Body of pancreas (tissue), 4 donors: ENCODE results near the gene ARHGEF28.

Experiments
- POLR2A ChIP-seq, 3 donors: fragments of 450-650 bp; IDR thresholded peaks; one replicate each; pipeline ENCODE4 v1.6.1; 2016; ENCODE audit warnings: antibody characterized with exemption in 3 of 3, mild to moderate bottlenecking in 2 of 3
- TF ChIP-seq, protein P1 (sequence below), 7 experiments: fragments of 450-650 bp in 4 of 7; fragments of 200-600 bp in 3 of 7; sonication (generic) in 3 of 7; IDR thresholded peaks; one replicate each; pipeline ENCODE4 v1.5.1; 2016 to 2019; ENCODE audit warnings: antibody characterized with exemption in 7 of 7

- TF ChIP-seq, protein P1, sequence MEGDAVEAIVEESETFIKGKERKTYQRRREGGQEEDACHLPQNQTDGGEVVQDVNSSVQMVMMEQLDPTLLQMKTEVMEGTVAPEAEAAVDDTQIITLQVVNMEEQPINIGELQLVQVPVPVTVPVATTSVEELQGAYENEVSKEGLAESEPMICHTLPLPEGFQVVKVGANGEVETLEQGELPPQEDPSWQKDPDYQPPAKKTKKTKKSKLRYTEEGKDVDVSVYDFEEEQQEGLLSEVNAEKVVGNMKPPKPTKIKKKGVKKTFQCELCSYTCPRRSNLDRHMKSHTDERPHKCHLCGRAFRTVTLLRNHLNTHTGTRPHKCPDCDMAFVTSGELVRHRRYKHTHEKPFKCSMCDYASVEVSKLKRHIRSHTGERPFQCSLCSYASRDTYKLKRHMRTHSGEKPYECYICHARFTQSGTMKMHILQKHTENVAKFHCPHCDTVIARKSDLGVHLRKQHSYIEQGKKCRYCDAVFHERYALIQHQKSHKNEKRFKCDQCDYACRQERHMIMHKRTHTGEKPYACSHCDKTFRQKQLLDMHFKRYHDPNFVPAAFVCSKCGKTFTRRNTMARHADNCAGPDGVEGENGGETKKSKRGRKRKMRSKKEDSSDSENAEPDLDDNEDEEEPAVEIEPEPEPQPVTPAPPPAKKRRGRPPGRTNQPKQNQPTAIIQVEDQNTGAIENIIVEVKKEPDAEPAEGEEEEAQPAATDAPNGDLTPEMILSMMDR (IDR thresholded peaks at IDR 0.05): no peak
- no peak for TF ChIP-seq POLR2A (IDR thresholded peaks at IDR 0.05)
Measured at GRCh38 chr5:73781107-73781768, 155.2 kb downstream of the ARHGEF28 start.
